ENCODE data around the gene SFXN5. TPM values are rescaled to one million over a fixed set of nuclear protein-coding genes. Genes with fewer than 3 reads are reported as not detected.

The SFXN5 gene
- total and polyA plus RNA-seq, 2 donors (not counting 1 experiment from before 2014, with no cell fraction given) = 5.8 to 13.9 TPM

GRCh38 chr2:73004889-73005596 is 66.5 kb downstream of the SFXN5 start:
- no peak overlapping the region for H3K27ac ChIP-seq (ENCODE audit: insufficient read depth, low read length)
- H2AFZ ChIP-seq (ENCODE audit: low read length) = no peak overlapping the region
- no peaks in the 10 kb centered on the region for H3K27me3 ChIP-seq (ENCODE audit: control insufficient read depth, insufficient read depth, low read length)
- DNase-seq (ENCODE audit: low read depth in 2 of 2) = no peak
- H3K4me1 ChIP-seq (ENCODE audit: control insufficient read depth, extremely low read depth, insufficient read depth, low read length) = no peaks in the 10 kb centered on the region
- H3K9ac ChIP-seq (ENCODE audit: insufficient read depth, low read length) = no peak overlapping the region
- TF ChIP-seq CTCF (conservative IDR thresholded peaks at IDR 0.05 in 1 of 2, IDR thresholded peaks at IDR 0.05 in 1 of 2; ENCODE audit: low read depth in 1 of 2, low read length in 2 of 2) (no peak), EZH2 (IDR thresholded peaks at IDR 0.05; ENCODE audit: low read length, missing control alignments) (no peak)
- H3K4me3 ChIP-seq (replicated peaks in 1 of 4; ENCODE audit: control extremely low read depth in 1 of 4, insufficient read depth in 1 of 4, low read depth in 3 of 4, low read length in 4 of 4) = no peak overlapping the region
- H3K79me2 ChIP-seq (ENCODE audit: control insufficient read depth, insufficient read depth, low read length) = no peaks in the 10 kb centered on the region
- H3K36me3 ChIP-seq (ENCODE audit: control insufficient read depth, insufficient read depth, low read length) = no peaks in the 10 kb centered on the region
- H3K9me3 ChIP-seq (ENCODE audit: control insufficient read depth, insufficient read depth, low read depth, low read length) = no peaks in the 10 kb centered on the region
- H4K20me1 ChIP-seq (ENCODE audit: control insufficient read depth, extremely low read depth, insufficient read depth, low read length) = no peaks in the 10 kb centered on the region
- H3K4me2 ChIP-seq (ENCODE audit: extremely low read depth, insufficient read depth, low read length) = no peak overlapping the region

GRCh38 chr2:73004466-73004865 is 67.0 kb downstream of the SFXN5 start:
- no peak overlapping the region for H3K9ac ChIP-seq (ENCODE audit: insufficient read depth, low read length)
- peaks cover 2% of the 10 kb centered on the region for H3K4me1 ChIP-seq (ENCODE audit: control insufficient read depth, extremely low read depth, insufficient read depth, low read length)
- H3K4me2 ChIP-seq (ENCODE audit: extremely low read depth, insufficient read depth, low read length) = no peak overlapping the region
- no peak for DNase-seq (ENCODE audit: low read depth in 2 of 2)
- no peaks in the 10 kb centered on the region for H3K79me2 ChIP-seq (ENCODE audit: control insufficient read depth, insufficient read depth, low read length)
- H3K27ac ChIP-seq (ENCODE audit: insufficient read depth, low read length) = no peak overlapping the region
- no peaks in the 10 kb centered on the region for H4K20me1 ChIP-seq (ENCODE audit: control insufficient read depth, extremely low read depth, insufficient read depth, low read length)
- no peaks in the 10 kb centered on the region for H3K27me3 ChIP-seq (ENCODE audit: control insufficient read depth, insufficient read depth, low read length)
- no peak overlapping the region for H3K4me3 ChIP-seq (replicated peaks in 1 of 4; ENCODE audit: control extremely low read depth in 1 of 4, insufficient read depth in 1 of 4, low read depth in 3 of 4, low read length in 4 of 4)
- TF ChIP-seq CTCF (conservative IDR thresholded peaks at IDR 0.05 in 1 of 2, IDR thresholded peaks at IDR 0.05 in 1 of 2; ENCODE audit: low read depth in 1 of 2, low read length in 2 of 2) (no peak), EZH2 (IDR thresholded peaks at IDR 0.05; ENCODE audit: low read length, missing control alignments) (no peak)
- no peaks in the 10 kb centered on the region for H3K36me3 ChIP-seq (ENCODE audit: control insufficient read depth, insufficient read depth, low read length)
- no peaks in the 10 kb centered on the region for H3K9me3 ChIP-seq (ENCODE audit: control insufficient read depth, insufficient read depth, low read depth, low read length)
- no peak overlapping the region for H2AFZ ChIP-seq (ENCODE audit: low read length)

GRCh38 chr2:73003027-73003426 is 68.5 kb downstream of the SFXN5 start:
- peaks cover 2% of the 10 kb centered on the region for H3K4me1 ChIP-seq (ENCODE audit: control insufficient read depth, extremely low read depth, insufficient read depth, low read length)
- H3K79me2 ChIP-seq (ENCODE audit: control insufficient read depth, insufficient read depth, low read length) = no peaks in the 10 kb centered on the region
- H3K27ac ChIP-seq (ENCODE audit: insufficient read depth, low read length) = no peak overlapping the region
- no peak overlapping the region for H2AFZ ChIP-seq (ENCODE audit: low read length)
- no peak overlapping the region for H3K4me3 ChIP-seq (replicated peaks in 1 of 4; ENCODE audit: control extremely low read depth in 1 of 4, insufficient read depth in 1 of 4, low read depth in 3 of 4, low read length in 4 of 4)
- no peak for DNase-seq (ENCODE audit: low read depth in 2 of 2)
- H4K20me1 ChIP-seq (ENCODE audit: control insufficient read depth, extremely low read depth, insufficient read depth, low read length) = no peaks in the 10 kb centered on the region
- no peaks in the 10 kb centered on the region for H3K9me3 ChIP-seq (ENCODE audit: control insufficient read depth, insufficient read depth, low read depth, low read length)
- H3K9ac ChIP-seq (ENCODE audit: insufficient read depth, low read length) = no peak overlapping the region
- H3K36me3 ChIP-seq (ENCODE audit: control insufficient read depth, insufficient read depth, low read length) = no peaks in the 10 kb centered on the region
- TF ChIP-seq EZH2 (IDR thresholded peaks at IDR 0.05; ENCODE audit: low read length, missing control alignments) (no peak), CTCF (conservative IDR thresholded peaks at IDR 0.05 in 1 of 2, IDR thresholded peaks at IDR 0.05 in 1 of 2; ENCODE audit: low read depth in 1 of 2, low read length in 2 of 2) (no peak)
- H3K27me3 ChIP-seq (ENCODE audit: control insufficient read depth, insufficient read depth, low read length) = no peaks in the 10 kb centered on the region
- no peak overlapping the region for H3K4me2 ChIP-seq (ENCODE audit: extremely low read depth, insufficient read depth, low read length)

Measured in fibroblast of lung (primary cell).